ENCODE results near the gene IL10RB.
"Not testable (repeated sequence)": the region's sequence is repeated elsewhere in the genome, so short reads cannot be mapped to it uniquely, and the experiment has no call there.

IL10RB gene

DNA sequence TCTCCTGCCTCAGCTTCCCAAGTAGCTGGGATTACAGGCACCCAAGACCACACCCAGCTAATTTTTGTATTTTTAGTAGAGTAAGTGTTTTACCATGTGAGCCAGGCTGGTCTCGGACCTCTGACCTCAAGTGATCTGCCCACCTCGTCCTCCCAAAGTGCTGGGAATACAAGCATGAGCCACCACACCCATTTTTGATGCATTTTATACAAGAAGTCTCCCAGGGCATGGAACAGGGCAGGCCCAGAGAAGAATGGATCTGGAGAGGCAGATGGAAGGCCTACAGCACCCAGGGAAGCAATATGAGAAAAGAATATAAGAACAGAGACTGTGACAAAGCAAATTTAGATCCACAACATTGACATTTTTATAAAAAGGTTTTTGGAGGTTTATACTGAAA, 39.8 kb downstream of the IL10RB start:
- DNase-seq: no peak

DNA sequence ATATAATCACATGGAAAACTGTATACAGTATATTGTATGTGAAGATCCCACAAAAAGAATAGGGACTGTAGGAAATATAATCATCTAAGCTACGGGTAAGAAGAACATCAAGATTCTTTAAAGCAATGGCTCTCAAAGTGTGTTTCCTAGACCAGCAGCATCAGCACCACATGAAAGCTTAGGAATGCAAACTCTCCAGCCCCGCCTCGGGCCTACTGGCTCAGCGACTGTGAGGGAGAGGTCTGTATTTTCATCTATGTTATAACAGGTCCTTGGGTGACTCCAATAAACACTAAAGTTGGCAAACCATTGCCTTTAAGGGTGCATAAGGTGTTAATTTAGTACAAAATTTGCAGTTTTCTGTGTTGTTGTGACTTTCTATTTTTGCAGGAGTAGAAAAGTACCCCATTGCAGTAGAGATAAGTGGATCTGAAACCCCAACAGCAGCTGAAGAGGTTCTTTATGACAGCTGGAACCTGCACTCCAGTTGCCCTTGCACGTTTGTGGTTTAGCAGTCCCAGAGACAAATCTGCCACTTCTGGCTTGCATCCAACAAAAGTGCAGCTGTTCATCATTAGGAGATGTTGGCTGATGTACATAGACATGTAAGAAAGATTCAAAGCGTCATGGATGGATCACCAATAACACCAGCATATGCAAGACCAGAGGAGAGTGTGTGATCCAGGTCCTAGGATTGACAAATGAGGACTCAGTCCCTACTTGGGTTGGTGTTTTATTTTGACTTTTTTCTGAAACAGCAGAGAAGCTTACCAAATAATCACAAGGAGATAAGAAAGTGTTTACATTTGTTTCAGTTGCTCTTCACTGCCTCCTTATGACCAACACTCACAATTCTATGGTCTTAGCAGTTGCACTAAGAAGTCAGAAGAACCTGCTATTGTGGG, 42.7 kb downstream of the IL10RB start:
- no peak for DNase-seq

DNA sequence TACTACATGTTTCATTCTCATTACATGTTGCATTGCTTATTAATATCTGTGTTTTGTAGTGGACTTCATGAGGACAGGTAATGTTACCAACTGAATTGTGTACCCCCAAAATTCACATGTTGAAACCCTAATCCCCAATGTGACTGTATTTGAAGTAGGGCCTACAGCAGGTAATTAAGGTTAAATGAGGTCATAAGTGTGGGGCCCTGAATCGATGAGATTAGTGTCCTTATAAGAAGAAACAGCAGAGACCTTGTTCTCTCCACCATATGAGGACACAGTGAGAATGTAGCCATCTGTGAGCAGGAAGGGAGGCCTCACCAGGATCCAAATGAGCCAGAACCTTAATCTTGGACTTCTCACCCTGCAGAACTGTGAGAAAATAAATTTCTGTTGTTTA, 43.6 kb downstream of the IL10RB start:
- no peak for DNase-seq

DNA sequence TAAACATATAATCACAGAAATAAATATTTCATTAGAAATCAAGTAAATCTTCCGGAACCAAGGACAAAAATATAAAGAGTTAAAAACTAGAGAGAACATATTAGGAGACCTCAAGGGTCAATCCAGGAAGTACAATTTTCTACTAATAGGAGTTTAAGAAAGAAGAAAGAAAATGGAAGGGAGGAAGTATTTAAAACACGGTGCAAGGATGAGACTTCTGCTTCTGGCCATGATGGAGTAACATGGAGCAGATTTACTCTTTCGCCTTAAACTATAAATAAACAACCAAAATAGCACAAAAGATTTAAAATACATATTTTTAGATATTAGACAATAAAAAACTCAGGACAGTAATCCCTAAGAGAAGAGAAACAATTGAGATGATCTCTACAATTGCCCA, 46.0 kb downstream of the IL10RB start:
- DNase-seq: no peak

DNA sequence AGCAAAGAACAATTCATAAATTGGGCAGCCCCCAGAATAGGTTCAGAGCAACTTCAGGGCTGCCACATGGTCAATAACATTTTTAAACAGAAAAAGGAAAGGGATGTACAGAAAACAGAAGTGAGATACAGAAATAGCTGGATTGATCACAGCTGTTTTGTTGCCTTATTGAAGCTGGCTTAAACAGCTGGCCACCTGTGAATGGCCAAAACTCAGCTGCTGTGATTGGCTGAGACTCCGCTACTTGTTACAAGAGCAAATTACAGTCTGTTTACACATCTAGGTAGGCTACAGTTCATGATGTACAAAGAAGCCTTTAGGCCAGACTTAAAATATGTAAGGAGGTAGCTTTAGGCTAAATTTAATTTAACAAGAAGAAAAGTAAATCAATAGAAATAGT, 47.0 kb downstream of the IL10RB start:
- DNase-seq: no peak

DNA sequence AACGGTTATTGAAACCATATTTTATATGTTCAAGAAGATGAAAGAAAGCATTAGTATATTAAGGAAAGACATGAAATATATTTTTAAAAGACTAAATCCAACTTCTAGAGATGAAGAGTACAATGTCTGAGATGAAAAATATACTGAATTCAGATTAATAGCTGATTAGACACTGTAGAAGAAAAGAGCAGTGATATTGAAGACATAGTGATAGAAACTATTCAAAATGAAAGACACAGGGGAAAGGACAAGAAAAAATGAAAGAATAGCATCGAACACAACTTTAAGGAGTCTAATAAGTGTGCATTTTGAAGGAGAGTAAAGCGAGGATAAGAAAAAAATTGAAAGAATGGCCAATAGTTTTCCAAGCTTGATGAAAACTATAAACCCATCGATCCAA, 47.4 kb downstream of the IL10RB start:
- DNase-seq: no peak

DNA sequence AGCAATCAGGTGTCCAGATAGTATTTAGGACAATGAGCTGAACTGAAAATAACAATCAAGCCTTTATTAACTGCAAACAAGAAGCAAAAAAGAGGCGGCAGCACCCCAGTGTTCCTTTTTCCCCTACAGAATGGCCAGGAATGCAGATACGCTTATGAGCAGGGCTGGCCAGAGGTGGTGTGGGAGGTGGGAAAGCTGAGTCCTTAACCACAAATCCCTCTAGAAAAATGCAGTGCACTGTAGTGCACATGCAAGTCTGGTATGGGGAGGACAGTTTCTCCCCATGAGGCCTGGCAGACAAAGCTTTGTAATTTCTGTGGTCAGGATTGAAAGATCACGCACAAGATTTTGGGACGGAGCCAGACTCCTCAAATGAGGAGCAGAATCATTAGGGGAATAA, 47.9 kb downstream of the IL10RB start:
- DNase-seq: no peak

DNA sequence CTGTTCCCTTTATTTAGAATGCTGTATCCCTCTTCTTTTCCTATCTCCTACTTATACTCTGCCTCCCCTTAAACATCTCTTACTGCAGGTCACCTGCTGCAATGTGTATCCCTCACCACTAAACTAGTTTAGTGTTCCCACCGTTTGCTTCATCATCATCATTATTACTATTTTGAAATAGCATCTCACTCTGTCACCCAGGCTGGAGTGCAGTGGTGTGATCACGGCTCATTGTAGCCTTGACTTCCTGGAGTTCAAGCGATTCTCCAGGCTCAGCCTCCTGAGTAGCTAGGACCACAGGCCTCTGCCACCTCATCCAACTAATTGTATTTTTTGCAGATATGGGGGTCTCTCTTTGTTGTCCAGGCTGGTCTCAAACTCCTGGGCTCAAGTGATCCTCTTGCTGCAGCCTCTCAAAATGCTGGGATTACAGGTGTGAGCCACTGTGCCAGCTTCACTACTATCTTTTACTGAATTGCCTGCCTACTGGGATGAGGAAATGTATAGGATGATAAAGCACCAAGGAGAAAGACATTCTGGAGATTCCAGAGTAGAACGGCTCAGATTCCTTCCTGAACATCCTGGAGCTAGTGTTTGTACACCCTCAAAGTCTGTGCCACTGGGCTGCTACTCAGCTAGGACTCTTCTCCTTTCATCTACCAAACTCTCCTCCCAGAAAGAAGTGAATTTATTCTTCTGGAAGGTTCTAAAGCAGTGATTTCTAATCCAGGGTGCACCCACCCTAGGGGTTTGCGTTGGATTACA, 50.0 kb downstream of the IL10RB start:
- no peak for DNase-seq

DNA sequence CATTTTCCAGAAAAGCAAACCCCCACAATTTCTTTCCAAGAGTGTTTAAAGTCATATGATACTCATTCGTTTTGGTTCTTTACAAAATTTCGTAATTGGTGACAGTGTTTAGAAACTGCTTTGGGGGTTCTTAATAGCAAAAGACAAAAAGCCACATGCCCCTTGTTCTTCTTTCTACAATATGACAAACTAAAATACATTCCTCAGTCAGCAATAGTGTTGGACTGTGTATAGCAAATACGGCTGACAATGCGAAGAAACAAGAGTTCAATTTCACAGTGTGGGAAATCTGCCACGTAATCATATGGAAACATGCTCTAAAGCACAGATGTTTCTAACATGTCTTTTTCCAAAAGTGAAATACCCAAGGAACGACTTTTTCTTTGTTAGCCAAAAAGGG, 51.0 kb downstream of the IL10RB start:
- DNase-seq: no peak

DNA sequence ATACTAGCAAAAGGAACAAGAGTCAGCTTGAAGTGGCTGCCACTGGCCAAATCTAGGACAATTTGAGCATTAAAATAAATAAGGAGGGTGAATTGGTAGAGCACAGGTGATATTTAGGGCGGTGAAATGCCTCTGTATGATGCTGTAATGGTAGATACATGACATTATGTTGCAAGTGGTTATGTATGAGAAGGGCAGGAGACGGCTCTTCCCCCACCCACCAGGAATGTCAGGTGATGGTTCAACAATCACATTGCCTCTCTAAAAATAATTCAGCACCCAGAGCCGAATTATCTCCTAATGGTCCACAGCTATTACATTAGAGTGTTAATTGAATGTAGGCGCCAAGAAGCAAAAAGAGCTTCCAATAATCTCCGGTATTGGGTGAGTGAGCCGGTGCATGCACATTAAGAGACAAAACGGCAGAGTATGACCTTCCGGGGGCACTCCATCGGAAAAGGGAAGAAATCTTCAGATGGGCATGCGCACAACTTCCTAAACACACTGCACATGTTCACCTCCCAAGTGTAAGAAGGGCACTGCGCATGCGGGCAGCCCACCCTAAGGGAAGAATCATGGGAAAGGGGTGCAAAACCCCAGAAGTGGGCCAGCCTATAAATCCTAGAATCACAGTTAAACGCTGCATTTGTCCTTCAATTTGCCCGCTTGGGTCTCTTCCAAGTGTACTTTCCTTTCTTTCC, 51.8 kb downstream of the IL10RB start:
- DNase-seq: no peak

DNA sequence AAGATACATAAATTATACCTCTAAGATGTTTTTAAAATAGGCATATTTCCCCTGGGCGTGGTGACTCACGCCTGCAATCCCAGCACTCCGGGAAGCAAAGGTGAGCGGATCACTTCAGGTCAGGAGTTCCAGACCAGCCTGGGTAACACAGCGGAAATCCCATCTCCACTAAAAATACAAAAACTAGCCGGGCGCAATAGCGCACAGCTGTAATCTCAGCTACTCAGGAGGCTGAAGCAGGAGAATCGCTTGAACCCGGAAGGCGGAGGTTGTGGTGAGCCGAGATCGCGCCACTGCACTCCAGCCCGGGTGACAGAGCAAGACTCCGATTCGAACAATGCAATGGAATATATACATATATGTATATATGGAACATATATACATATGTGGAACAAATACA, 54.8 kb downstream of the IL10RB start:
- DNase-seq: not testable (repeated sequence)

DNA sequence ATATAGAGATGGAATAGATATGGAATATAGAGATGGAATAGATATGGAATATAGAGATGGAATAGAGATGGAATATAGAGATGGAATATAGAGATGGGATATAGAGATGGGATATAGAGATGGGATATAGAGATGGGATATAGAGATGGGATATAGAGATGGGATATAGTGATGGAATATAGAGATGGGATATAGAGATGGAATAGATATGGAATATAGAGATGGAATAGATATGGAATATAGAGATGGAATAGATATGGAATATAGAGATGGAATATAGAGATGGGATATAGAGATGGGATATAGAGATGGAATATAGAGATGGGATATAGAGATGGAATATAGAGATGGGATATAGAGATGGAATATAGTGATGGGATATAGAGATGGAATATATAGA, 57.4 kb downstream of the IL10RB start:
- not testable (repeated sequence) for DNase-seq

DNA sequence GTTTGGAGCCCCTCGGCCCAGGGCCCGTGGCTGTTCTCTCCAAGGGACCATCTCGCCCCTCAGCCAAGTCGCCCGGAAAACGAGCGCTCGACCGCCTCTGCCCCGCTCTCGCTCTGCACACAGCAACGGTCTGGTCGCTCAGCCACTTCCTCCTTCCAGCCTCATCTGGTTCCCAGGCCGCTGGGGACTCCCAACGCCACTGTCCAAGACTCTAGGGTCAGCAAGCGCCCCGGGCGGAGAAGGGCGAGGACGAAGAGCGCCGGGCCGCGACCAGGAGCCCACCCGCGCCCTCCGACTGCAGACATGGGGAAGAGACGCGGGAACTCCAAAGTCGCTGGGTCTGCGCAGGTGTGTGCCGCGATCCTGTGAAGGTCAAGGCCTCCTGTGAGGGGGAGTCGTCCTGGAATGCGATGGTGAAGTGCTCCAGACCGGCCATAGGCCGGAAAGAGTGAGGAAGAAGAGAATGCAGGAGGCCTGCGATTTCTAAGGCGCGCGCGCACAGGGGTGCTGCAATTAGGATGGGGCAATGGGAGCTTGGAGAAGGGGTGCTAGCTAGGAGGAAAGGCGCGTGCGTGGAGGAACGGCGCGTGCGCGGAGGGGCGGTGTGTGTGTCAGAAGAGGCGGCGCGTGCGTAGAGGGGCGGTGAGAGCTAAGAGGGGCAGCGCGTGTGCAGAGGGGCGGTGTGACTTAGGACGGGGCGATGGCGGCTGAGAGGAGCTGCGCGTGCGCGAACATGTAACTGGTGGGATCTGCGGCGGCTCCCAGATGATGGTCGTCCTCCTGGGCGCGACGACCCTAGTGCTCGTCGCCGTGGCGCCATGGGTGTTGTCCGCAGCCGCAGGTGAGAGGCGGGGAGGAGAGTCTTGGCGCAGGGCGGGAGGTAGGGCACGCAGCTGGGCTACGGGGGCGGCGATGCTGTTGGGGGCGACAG, 58.4 kb downstream of the IL10RB start, which contains the start of gene IFNAR1:
Gene IFNAR1, plus strand, starts transcription at position 680 of the 931 bp plus-strand sequence. Its CDS starts 86 bp downstream, at position 766.
- DNase-seq: peak; percentile 99

DNA sequence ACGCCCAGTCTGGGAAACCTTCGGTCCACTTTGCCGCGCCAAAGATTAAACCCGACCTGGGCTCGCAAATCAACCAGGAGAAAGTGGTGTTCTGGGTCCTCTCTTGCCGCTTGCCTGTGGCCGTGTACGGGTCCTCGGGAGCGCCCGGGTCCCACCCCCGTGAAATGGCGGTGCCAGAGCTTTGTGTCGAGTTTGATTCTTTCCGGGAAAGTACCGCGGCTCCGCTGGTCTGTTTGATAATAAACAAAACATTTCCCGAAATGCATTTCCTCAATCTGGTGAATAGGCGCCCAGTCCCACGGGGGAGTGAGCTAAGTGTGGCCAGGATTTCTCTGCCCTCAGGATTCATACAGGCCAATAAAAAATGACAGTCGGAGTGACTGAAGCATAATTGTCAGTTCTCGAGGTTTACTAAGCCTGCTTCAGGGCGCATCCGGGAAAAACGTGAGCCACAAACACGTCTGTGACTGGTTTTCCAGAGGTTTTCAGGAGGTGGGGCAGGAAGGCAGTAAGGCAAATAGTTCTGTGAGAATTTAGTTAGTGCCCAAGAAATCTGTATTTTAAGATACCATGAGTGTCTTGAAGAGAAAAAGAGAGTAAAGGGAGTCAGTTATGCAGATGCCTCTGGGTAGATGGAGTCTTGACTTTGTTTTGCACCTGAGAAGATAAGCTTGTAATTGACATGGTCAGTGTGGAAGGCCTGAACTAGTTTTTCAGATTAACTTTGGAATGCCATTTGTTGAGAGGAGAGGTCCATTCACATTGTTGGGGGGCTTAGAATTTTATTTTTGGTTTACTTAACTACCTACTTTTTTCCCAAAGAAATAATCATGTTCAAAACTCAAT, 59.3 kb downstream of the IL10RB start:
- peak; percentile 74 for DNase-seq

DNA sequence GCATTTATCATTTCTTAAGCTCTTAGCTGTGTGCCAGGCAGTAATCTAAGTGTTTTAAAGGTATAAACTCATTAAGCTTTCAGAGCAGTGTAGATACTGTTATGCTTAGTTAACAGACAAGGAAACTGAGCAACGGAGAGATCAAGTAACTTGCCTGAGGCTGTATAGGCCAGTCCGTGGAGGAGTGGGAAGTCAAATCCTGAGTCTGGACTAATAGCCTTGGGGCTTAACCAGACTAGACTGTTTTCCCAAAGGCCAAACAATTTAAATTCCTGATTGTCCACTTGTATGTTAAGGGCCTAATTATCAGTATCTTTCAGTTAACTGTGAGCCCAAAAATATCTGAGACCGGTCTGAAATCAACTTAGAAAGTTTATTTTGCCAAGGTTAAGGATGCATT, 61.2 kb downstream of the IL10RB start:
- no peak for DNase-seq

DNA sequence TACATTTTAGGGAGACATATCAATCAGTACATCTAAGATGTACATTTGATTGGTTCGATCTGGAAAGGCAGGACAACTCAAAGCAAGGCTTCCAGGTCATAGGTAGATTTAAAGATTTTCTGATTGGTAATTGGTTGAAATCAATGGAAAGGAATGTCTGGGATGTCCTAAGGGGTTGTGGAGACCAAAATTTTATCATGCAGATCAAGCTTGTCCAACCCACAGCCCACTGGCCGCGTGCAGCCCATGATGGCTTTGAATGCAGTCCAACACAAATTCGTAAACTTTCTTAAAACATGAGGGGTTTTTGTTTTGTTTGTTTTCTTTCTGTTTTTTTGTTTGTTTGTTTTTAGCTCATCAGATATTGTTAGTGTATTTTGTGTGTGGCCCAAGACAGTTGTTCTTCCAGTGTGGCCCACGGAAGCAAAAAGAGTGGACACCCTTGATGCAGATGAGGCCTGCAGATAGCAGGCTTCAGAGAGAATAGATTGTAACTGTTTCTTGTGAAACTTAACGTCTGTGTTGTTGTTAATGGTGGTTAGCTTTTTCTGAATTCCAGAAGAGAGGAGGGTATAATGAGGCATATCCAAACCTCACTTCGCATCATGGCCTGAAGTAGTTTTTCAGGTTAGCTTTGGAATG, 61.7 kb downstream of the IL10RB start:
- DNase-seq: no peak

DNA sequence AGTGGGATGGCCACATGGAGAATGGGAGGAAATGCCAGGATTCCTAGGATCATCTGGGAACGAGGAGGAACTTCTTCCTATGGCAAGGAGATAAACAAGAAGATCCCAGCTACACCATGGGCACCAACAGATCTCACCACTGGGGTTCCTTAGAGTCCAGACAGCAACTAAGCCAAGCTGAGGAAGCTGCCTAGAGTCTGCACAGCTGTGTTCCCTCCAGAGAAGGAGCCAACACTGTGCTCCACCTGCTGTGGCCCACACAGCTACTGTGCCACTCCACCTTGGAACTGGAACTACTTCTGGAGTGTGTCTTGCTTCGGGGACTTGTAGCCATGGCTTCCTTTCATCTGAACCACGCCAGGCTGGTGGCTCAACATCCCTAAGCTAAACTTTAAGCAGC, 64.6 kb downstream of the IL10RB start:
- DNase-seq: no peak

DNA sequence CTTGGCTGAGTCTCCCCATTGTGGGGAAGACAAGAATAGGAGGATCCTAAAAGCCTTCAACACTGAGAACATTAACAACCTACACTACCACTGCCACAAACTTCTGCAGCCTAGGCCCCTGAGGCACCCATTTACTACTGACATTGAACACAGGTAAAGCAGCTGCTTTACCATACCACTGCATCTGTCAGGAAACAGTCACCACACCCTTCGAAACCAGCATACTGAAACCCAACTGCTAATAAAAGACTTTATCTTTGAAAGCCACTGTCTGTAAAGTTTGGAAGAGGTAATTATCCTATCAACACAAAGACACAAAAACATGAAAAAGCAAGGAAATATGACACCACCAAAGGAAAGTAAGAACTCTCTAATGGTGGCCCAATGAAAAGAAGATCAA, 66.0 kb downstream of the IL10RB start:
- DNase-seq: no peak

DNA sequence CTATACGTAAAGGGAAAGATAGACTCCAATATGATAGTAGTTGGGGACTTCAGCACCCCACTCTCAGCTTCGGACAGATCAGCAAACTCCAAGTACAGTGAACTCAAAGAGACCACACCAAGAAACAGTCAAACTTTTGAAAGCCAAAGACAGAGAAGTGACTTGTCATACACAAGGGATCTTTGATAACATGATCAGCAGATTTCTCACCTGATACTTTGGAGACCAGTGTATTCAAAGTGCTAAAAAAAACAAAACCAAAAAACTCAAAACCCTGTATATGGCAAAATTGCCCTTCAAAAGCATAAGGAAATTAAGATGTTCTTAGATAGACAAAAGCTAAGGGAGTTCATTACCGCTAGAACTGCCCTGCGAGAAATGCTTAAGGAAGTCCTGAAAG, 68.0 kb downstream of the IL10RB start:
- no peak for DNase-seq

DNA sequence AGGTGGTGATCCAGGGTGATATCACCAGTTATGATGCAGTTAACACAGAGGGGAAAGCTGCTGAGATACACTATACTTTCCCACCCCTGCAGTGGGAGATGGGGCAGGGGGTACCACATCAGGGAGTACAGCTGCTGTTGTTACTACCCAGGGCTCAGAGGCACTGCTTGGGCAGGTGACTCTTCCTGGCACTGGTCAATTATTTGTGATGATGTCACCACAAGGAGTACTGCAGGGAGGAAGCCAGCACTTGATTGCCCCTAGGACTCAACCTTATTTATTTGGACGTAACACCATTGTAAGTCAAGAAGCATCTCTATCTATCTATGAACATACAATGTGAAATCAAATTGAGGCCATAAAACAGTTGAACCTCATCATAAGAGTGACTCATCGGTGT, 68.7 kb downstream of the IL10RB start:
- DNase-seq: no peak

DNA sequence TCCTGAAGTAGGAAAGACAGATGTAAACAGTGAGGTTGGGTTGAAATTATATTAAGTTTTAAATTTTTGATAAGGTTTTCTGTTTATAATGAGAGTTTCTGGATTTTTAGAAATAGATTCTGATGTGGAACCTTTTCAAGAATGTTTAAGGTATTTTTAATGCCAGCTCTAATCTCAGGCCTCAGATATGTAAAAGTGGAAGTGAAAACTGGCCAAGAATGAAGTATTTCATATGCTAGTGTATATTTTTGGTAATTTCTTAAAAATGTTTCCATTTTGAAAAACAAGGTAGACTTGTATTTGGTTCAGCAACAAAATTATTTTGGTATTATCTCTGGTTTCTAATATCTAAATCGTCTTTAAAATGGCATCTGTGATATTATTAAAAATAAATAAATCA, 73.0 kb downstream of the IL10RB start:
- no peak for DNase-seq

All from activated naive CD4-positive, alpha-beta T cell treated with anti-CD3 and anti-CD28 coated beads, Interleukin-2, amount 50 U/mL, for 16 hours (primary cell).